HG02840 (cell line): ENCODE results near the gene FGF21.

Source experiments
- ATAC-seq: cut with Tn5 transposase; IDR thresholded peaks from one replicate; pipeline ENCODE4 v1.9.1; 2021; ENCODE audit warnings: mild to moderate bottlenecking, moderate library complexity, moderate number of reproducible peaks; ENCODE audit not compliant: unreplicated experiment, low FRiP score

The FGF21 gene

DNA sequence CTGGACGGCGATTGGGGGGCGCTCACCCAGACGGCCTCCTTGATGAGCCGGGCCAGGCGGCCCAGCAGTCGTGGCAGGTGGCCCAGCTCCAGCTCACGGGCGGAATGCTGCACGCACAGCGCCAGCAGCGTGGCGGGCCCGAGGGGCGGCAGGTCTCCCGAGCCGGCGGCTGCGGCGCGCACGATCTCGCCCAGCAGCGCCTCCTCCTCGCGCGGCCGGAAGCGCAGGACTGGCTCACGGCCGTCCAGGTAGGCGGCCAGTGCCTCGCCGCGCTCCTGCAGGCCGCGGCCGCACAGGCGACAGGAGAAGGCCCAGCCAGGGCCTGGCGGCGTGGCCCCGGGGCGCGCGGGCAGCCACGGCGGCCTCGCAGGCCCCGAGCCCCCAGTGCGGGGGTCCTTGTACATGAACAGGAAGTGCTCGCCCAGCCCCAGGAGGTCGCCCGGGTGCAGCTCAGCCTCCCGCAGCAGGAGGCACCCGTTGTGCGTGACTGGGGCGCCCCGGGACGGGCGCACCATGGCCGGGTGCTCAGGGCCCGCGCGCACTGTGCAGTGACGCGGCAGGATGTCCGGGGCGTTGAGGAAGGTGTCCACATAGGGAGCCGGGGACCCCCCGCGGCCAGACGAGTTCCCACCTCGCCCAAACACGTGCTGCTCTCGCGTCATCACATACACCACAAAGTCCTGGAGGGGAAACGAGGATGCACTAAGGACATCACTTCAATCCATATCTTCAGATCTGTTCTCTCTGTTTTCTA, 26.2 kb upstream of the FGF21 start:
- ATAC-seq: no peak

DNA sequence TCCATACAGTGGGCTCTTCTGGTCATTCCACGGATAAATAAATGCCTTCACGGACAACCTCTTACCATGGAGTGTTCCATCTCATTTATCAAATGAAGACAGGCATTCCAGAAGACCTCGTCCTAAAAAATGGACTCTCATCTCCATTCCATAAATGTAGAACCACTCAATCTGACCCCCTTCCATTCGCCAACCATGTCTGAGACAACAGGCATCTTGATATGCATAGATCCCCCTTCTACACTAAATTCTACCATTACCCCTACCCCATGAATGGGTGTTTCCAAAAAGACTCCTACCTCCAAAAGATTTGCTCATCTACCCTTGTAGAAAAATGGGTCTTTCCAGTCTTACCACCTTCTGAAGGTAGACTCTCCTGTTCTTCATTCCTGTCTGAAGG, 23.9 kb upstream of the FGF21 start:
- no peak for ATAC-seq

- ATAC-seq: no peak
Observed at GRCh38 chr19:48734625-48735024, 20.7 kb upstream of the FGF21 start.

DNA sequence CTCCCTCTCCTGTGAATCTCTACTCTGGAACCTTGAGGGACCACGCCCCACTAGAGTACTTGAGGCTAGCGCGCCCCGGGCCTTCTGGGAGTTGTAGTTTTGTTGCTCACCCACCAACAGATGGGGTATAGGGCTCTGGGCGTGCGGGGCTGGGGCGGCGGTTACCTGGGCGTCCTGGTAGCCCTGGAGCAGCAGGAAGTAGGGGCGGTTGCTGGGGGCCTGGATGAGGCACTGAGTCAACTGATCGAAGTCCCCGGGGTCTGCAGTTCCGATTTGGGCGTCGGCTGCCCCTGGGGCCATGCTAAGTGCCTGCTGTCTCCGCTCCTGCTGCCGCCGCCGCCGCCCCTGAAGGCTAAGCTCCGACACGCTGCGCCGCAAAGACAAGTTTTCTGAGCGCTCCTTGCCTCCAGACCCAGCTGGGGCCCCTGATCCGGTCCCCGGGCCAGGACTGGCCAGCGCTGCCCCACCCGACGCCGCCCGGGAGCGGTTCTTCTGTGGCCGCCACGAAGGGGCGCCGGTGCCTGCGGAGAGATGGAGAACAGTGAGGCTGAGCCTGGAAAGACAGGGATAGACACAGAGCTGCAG, 20.2 kb upstream of the FGF21 start:
- no peak for ATAC-seq

GRCh38 chr19:48737360-48737998, 17.8 kb upstream of the FGF21 start:
- no peak for ATAC-seq

DNA sequence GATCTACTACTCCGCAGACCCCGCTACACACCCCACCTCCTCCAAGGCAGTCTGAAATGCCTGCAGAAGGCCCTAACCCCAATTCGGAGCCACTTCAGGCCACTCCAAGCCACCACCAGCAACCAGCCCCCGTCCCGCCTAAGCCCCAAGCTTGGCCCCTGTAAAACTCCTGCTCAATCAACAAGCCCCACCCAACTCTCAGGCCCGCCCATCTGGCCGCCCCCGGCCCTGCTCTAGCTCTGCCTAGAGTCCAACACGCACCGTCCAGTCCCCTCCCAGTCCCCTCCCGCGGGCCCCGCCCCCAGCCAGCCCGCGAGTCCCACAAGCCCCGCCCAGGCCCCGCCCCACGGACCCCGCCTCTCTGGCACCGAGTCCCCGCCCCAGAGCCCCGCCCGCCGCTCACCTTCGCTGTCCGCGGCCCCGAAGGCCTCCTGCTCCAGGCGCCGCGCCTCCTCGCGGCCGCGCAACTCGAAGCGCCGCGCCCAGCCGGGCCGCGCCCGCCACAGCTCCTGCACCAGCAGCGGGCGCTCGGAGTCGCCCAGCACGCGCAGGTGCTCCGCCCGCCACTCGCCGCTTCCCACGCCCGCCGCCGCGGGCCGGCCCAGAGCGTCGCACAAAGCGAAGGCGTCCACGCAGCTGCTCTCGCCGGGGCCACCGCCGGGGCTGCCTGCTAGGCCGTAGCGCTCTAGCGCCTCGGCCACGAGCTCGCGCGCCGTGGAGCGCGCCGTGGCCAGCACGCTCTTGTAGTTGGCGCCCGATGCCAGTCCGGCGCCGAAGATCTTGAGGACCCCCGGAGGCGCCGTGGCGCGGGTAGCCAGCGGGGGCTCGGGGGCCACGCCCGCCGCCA, 16.5 kb upstream of the FGF21 start:
- peak; percentile 60 for ATAC-seq

GRCh38 chr19:48739404-48740163, 15.7 kb upstream of the FGF21 start:
- ATAC-seq: no peak

DNA sequence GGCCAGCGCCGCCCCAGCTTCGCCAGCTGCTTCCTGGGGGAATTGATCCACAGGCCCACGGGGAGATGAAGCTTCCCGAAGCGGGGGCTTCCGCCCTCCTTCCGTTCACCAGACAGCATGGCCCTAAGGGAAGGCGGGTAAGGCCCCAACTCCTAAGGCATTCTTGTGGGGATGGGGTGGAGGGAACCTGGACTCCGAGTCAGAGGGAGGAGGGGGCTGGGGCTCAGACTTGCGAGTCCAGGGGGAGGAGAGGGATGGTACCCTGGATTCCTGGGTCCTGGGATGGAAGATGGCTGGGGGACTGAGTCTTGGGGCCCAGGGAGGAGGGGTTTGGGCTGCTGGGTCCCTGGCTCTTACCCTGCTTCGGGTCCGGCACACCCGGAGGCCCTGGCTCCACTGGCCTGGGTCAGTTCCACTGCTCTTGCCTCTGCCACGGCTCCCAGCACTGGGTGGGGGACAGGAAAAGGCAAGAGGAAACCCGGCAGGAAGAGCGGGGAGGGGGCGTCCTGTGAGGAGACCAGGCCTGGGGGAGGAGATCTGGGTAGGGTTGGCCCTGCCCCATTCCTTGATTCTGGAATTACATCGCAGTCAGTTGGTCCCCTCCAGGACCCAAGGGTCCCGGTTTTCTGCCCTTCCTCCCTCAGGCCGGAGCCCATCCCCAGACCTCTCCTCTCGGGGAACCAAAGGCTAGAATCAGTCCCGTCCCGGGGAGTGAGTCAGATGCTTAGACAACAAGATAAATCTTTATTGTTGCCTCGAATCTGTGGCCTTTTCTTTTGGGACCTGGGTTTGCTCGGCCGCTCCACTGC, 15.0 kb upstream of the FGF21 start, which contains the start of gene RASIP1:
TSS of gene RASIP1 (minus strand) at position 447 of the 809 bp plus-strand sequence. CDS start at position 119, 328 bp downstream.
- ATAC-seq: no peak

- no peak for ATAC-seq
Observed at GRCh38 chr19:48741129-48741999, 14.0 kb upstream of the FGF21 start.

- ATAC-seq: no peak
Observed at GRCh38 chr19:48742096-48742495, 13.2 kb upstream of the FGF21 start.

DNA sequence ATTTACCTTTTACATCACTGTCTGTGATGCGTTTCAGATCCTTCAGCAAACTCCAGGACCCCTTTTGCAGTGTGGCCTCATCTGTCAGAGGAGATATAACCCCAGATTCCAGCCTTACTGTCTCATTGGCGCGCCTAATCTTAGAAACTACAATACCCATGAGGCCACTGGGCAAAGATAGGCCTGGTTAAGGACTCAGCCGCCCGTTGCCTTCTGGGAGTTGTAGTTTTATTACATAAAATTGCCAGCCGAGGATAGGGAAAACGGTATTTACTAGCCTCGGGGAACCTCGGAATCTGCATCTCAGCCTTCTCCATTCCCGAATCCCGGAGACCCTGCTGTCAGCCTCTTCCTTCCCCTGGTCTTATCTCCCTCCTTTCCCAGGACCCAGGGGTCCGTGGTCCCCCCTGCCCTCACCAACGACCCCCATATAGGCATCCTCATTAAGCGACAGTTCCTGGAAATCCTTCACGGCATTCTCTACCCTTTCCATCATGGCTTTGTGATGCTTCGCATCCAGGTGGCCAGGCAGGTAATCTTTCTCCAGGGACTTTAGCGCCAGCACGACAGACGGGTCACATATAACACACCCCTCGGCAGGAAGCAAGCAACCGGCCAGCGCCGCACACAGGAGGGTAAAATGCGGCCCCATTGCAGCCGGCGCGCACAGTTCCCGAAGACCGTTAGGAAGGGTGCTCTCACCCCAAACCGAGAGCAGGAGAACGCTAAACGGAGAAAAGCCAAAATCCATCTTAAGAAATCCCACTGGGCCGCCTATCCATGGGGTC, 9.9 kb upstream of the FGF21 start:
- no peak for ATAC-seq

GRCh38 chr19:48746110-48746509, 9.2 kb upstream of the FGF21 start:
- no peak for ATAC-seq

DNA sequence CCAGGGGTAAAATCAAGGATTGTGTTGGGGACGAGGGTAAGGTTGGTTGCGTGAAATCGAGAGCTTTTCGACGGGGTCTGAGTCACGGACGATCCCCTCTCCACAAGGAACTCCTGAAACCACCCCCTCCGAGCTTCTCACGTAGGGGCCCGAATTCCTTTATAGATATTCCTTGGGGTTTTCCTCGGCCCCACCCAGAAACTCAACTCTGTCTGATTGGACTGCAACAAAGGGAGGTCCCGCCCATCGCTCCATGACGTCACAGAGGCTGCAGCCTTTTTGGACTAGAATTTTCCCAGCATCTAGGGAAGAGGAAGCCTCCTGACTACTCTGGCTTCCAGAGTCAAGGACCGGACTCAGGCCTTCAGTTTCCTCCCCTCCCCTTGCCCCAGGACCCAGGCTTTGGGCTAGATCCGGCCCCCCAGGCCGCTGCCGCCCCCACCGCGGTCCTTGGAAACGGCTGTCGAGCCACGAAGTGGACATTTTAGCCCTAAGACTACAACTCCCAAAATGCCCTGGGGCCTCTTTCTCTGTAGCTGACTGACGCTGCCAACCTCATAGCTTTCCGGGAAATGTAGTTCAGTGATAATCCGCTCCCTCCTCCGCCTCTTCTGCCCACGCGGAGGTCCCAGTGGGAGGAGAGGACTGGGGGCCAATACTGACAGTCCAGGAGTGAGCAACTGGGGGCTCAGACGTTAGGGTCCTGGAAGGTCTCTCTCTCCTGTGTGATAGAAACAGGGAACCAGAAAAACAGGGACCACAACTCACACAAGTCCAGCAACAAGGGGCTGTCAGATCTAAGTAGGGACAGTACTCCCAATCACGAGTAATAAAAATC, 8.4 kb upstream of the FGF21 start, which contains the start of gene IZUMO1:
TSS of gene IZUMO1 (minus strand) at position 172 of the 838 bp plus-strand sequence. CDS start 1,050 bp downstream, outside the sequence.
- ATAC-seq: no peak

DNA sequence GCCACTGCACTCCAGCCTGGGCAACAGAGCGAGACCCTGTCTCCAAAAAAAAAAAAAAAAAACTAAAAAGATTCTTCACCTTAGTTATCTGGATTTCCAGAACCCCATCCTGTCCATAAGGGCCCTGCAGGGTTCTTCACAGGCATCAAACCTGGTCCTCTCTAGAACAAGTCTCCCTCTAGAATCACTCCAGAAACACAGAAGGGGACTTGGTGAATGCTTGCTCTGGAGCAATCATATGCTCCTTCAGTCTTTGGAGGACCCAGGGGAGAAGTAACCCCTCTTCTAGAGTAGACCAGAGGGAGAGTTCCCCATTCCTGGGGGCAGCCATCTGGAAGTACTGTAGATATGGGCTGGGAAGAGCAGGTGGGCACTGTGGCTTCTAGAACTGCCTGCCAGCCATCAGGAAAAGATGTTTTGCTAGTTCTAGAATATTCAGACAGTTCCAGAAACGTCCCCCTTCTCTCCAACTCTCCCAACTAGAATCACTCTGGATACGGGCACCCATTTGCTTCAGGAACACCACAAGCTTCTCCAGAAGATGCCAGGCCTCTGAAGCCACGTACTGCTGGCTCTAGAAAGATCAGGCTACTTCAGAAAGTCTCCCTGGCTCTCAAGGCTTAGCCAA, 5.6 kb upstream of the FGF21 start:
- ATAC-seq: no peak

- no peak for ATAC-seq
Observed at GRCh38 chr19:48750351-48750750, 5.0 kb upstream of the FGF21 start.
